GM13976 (cell line): Measurements from ENCODE around the gene FAM177B.

Experiments used
- DNase-seq: peaks from one replicate; pipeline ENCODE4 v3.0.0; 2012; ENCODE audit warnings: low spot score
- CTCF ChIP-seq: IDR thresholded peaks from 2 replicates; pipeline ENCODE4 v1.5.1; 2012; ENCODE audit warnings: borderline replicate concordance, mild to moderate bottlenecking; ENCODE audit not compliant: insufficient read depth; ENCODE audit errors: extremely low read depth, missing control alignments, control extremely low read depth
- in situ Hi-C: fragments of 300-500 bp; cut with MboI; formaldehyde crosslinking; loops from one replicate; pipeline ENCODE4 v1.12.0; 2022; ENCODE audit warnings: low sequenced_read_pairs, mixed read lengths, inconsistent platforms; ENCODE audit not compliant: unreplicated experiment

The FAM177B gene

GRCh38 chr1:222798116-222798515, 61.1 kb downstream of the FAM177B start:
- no peak for DNase-seq
- in situ Hi-C loops = loop anchor here (10.0 kb wide), 1 partner anchor 297 kb away; no protein-coding TSS in a partner anchor
- TF ChIP-seq CTCF = no peak

- TF ChIP-seq CTCF = no peak
- DNase-seq = no peak
- in situ Hi-C loops = loop anchor here (10.0 kb wide), 1 partner anchor 296 kb away; no protein-coding TSS in a partner anchor
These were observed 62.0 kb downstream of the FAM177B start for GRCh38 chr1:222798975-222799374.
